A549 (cell line): ENCODE data around the gene CBX5. TPM values are rescaled to one million over a fixed set of nuclear protein-coding genes. Genes with fewer than 3 reads are reported as not detected.

Source experiments
- ATAC-seq, 2 experiments: fragments of 200-7000 bp in 1 of 2; fragments of >200 bp in 1 of 2; cut with Nextera tagmentation in 1 of 2; cut with Tn5 transposase in 1 of 2; 3 replicates each; pipeline versions ENCODE4 v1.8.0 to v1.9.1; 2018 to 2020; ENCODE audit warnings: mild to moderate bottlenecking in 1 of 2, moderate library complexity in 1 of 2
- CTCF ChIA-PET: fragments of 300-600 bp; sonication (Branson Sonifier 250); formaldehyde crosslinking; extraction: SDS; loops from one replicate; lab custom pipeline; 2021; ENCODE audit warnings: antibody characterized with exemption, inconsistent platforms; lab: Yijun Ruan, JAX
- POLR2A ChIA-PET: fragments of 350-600 bp; formaldehyde crosslinking; extraction: SDS; loops from one replicate; lab custom pipeline; 2021; ENCODE audit warnings: antibody characterized with exemption, inconsistent platforms; lab: Yijun Ruan, JAX
- DNase-seq, 2 experiments: peaks; one replicate each; pipeline versions ENCODE4 v3.0.0 to v3.0.0-alpha.2; 2011 to 2016; ENCODE audit warnings: low read depth in 1 of 2, low spot score in 1 of 2
- FAIRE-seq: peaks from 2 replicates; lab custom pipeline; 2011; peaks lifted over from hg19 to GRCh38; lab: Jason Lieb, UNC
- H3K27ac ChIP-seq, 2 experiments: fragments of >200 bp; sonication (Bioruptor Twin); formaldehyde crosslinking; 3 replicates each; pipeline ENCODE4 v1.5.1; 2016 to 2017
- H3K4me1 ChIP-seq: fragments of >200 bp; sonication (Bioruptor Twin); formaldehyde crosslinking; 3 replicates; pipeline ENCODE4 v1.6.1; 2016
- H3K4me2 ChIP-seq: fragments of >200 bp; sonication (Bioruptor Twin); formaldehyde crosslinking; 3 replicates; pipeline ENCODE4 v1.6.1; 2016
- H3K4me3 ChIP-seq: fragments of >200 bp; sonication (Bioruptor Twin); formaldehyde crosslinking; 3 replicates; pipeline ENCODE4 v1.5.1; 2016
- H3K9me3 ChIP-seq: fragments of >200 bp; sonication (Bioruptor Twin); formaldehyde crosslinking; 3 replicates; pipeline ENCODE4 v1.6.1; 2016
- CBX8 ChIP-seq: fragments of 200-600 bp; sonication (generic); IDR thresholded peaks from 2 replicates; pipeline ENCODE4 v1.6.1; 2016
- CHD2 ChIP-seq: fragments of 150-350 bp; IDR thresholded peaks from 2 replicates; pipeline ENCODE4 v1.6.1; 2014; ENCODE audit warnings: low read length; ENCODE audit not compliant: partially characterized antibody
- EHF ChIP-seq: fragments of 250-450 bp; sonication (Bioruptor Pico); IDR thresholded peaks from 2 replicates; pipeline ENCODE4 v1.5.0; 2020; ENCODE audit warnings: mild to moderate bottlenecking
- EHMT2 ChIP-seq: fragments of 200-600 bp; sonication (generic); IDR thresholded peaks from 2 replicates; pipeline ENCODE4 v1.6.1; 2016; ENCODE audit warnings: antibody characterized with exemption, low read depth, mild to moderate bottlenecking, moderate library complexity
- EP300 ChIP-seq, 2 experiments: fragments of >200 bp; sonication (Bioruptor Twin); formaldehyde crosslinking; IDR thresholded peaks; 2 replicates in 1 of 2; 3 replicates in 1 of 2; pipeline ENCODE4 v1.6.1; 2016 to 2017
- FOSB ChIP-seq: fragments of 250-450 bp; sonication (Bioruptor Pico); IDR thresholded peaks from 2 replicates; pipeline ENCODE4 v1.5.0; 2020; ENCODE audit warnings: mild to moderate bottlenecking, moderate library complexity
- FOSL2 ChIP-seq, 2 experiments: fragments of 450-650 bp in 1 of 2; fragments of >200 bp in 1 of 2; sonication (Bioruptor Twin) in 1 of 2; formaldehyde crosslinking; IDR thresholded peaks; 2 replicates each; pipeline versions ENCODE4 v1.5.0 to v1.6.1; 2016 to 2020; ENCODE audit warnings: mild to moderate bottlenecking in 1 of 2, moderate library complexity in 1 of 2
- GATA3 ChIP-seq: IDR thresholded peaks from 2 replicates; pipeline ENCODE4 v1.6.1; 2012; ENCODE audit warnings: borderline replicate concordance
- KDM1A ChIP-seq: fragments of 200-600 bp; sonication (generic); IDR thresholded peaks from 2 replicates; pipeline ENCODE4 v1.6.1; 2016; ENCODE audit warnings: low read depth, mild to moderate bottlenecking
- KDM5A ChIP-seq: fragments of 200-600 bp; sonication (generic); IDR thresholded peaks from 2 replicates; pipeline ENCODE4 v1.6.1; 2016; ENCODE audit warnings: antibody characterized with exemption, mild to moderate bottlenecking
- MAFK ChIP-seq: fragments of 450-650 bp; IDR thresholded peaks from 2 replicates; pipeline ENCODE4 v1.6.1; 2014; ENCODE audit not compliant: partially characterized antibody
- MAZ ChIP-seq: fragments of 150-350 bp; IDR thresholded peaks from 2 replicates; pipeline ENCODE4 v1.6.1; 2014; ENCODE audit warnings: antibody characterized with exemption, low read depth, low read length, borderline replicate concordance
- NR3C1 ChIP-seq: fragments of >200 bp; sonication (Bioruptor Twin); formaldehyde crosslinking; IDR thresholded peaks from 3 replicates; pipeline ENCODE4 v1.6.1; 2017
- RAD21 ChIP-seq, 2 experiments: fragments of >200 bp in 1 of 2; sonication (Bioruptor Twin) in 1 of 2; formaldehyde crosslinking in 1 of 2; IDR thresholded peaks in 1 of 2; conservative IDR thresholded peaks in 1 of 2; 2 replicates in 1 of 2; 3 replicates in 1 of 2; pipeline ENCODE4 v1.6.1; 2012 to 2018; ENCODE audit warnings: inconsistent platforms in 1 of 2
- RFX5 ChIP-seq: fragments of 450-650 bp; IDR thresholded peaks from 2 replicates; pipeline ENCODE4 v1.7.1; 2014; ENCODE audit warnings: antibody characterized with exemption, mild to moderate bottlenecking, moderate library complexity
- RNF2 ChIP-seq: fragments of 200-600 bp; sonication (generic); IDR thresholded peaks from 2 replicates; pipeline ENCODE4 v1.6.1; 2016; ENCODE audit warnings: low read depth, mild to moderate bottlenecking, antibody characterized with exemption, moderate library complexity, borderline replicate concordance
- SMC3 ChIP-seq: fragments of >200 bp; sonication (Bioruptor Twin); formaldehyde crosslinking; IDR thresholded peaks from 3 replicates; pipeline ENCODE4 v1.6.1; 2018; ENCODE audit warnings: inconsistent platforms
- TP53 ChIP-seq: fragments of 250-450 bp; sonication (Bioruptor Pico); IDR thresholded peaks from 2 replicates; pipeline ENCODE4 v1.5.0; 2021; ENCODE audit warnings: mild to moderate bottlenecking, moderate library complexity
- ZC3H11A ChIP-seq: fragments of 450-650 bp; IDR thresholded peaks from 2 replicates; pipeline ENCODE4 v1.6.1; 2014; ENCODE audit warnings: antibody characterized with exemption, mild to moderate bottlenecking
- WGBS: methylation state at CpG from one replicate; pipeline ENCODE4 v1.1.6; 2017; ENCODE audit errors: missing lambda C conversion rate; 5-methylcytosine and 5-hydroxymethylcytosine counted together
- polyA plus RNA-seq, 4 experiments: library from polyadenylated mRNA; depleted of rRNA in 3 of 4; stranded (reverse); fragments of >200 nt; fragmentation: RNase III in 1 of 4; extraction: RNeasy Plus Mini Kit Qiagen cat#74134 plus additional on column Dnase treatment in 1 of 4; gene quantifications; 2 replicates in 3 of 4; 3 replicates in 1 of 4; pipeline ENCODE4 v1.2.3, GENCODE V29; 2011 to 2017
- TF ChIP-seq, protein P1 (sequence below): fragments of >200 bp; sonication (Bioruptor Twin); formaldehyde crosslinking; IDR thresholded peaks from 3 replicates; pipeline ENCODE4 v1.5.1; 2016
- TF ChIP-seq, protein P2 (sequence below): fragments of 200-600 bp; sonication (generic); IDR thresholded peaks from 2 replicates; pipeline ENCODE4 v1.6.1; 2016; ENCODE audit warnings: antibody characterized with exemption, mild to moderate bottlenecking, moderate library complexity
- TF ChIP-seq, protein P3 (sequence below): fragments of >200 bp; sonication (Bioruptor Twin); formaldehyde crosslinking; IDR thresholded peaks from 2 replicates; pipeline ENCODE4 v1.6.1; 2016

CBX5 gene
- polyA plus RNA-seq, 2 of the 4 experiments (the other 2 are of a cell fraction), result 39.5 to 129 TPM

DNA sequence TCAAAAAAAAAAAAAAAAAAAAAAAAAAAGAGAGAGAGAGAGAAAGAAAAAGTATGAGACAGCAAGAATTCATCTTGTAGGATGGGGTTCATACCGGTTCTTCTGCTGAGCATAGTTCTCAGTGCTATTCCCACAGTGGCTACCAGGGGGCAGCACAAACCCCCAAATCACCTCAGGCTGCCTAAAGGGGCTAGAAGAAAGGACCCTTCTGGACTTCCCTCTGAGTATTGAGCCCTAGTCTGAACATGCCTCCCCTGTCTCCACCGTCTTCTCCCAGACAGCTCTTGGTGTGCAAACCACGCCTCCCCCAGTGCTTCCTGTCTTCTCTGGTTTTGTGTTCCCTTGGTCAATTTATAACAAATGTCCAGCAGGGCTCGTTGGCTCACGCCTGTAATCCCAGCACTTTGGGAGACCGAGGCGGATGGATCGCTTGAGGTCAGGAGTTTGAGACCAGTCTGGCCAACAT, 59.8 kb downstream of the CBX5 start (continued):
- TF ChIP-seq RAD21 (conservative IDR thresholded peaks at IDR 0.05 in 1 of 2, IDR thresholded peaks at IDR 0.05 in 1 of 2) (peak; percentile 79 to 82), FOSB (no peak)

GRCh38 chr12:54217774-54218241, 62.1 kb downstream of the CBX5 start:
- Histone ChIP-seq H3K4me2 (peak overlapping the region; percentile 80), H3K4me3 (peak overlapping the region; percentile 35; the same call in 2 of the 3 replicates), H3K4me1 (peaks cover 20% of the 10 kb centered on the region), H3K27ac (peak overlapping the region in 1 of 2 experiments; percentile 82; a peak in 3 of 6 replicates), H3K9me3 (no peaks in the 10 kb centered on the region)
- DNase-seq (no peak), FAIRE-seq (no peak), ATAC-seq (no peak)
- ChIA-PET POLR2A (no interaction called here), CTCF (interaction anchor here (1.0 to 6.4 kb wide), 12 partner anchors 10 to 470 kb away, joined by 3 to 108 read pairs (median 14); partner anchors contain the start of gene HOXC9)
- no peak for TF ChIP-seq MAFK
- TF ChIP-seq KDM5A, result no peak
- TF ChIP-seq KDM1A, result no peak
- TF ChIP-seq, protein P1, sequence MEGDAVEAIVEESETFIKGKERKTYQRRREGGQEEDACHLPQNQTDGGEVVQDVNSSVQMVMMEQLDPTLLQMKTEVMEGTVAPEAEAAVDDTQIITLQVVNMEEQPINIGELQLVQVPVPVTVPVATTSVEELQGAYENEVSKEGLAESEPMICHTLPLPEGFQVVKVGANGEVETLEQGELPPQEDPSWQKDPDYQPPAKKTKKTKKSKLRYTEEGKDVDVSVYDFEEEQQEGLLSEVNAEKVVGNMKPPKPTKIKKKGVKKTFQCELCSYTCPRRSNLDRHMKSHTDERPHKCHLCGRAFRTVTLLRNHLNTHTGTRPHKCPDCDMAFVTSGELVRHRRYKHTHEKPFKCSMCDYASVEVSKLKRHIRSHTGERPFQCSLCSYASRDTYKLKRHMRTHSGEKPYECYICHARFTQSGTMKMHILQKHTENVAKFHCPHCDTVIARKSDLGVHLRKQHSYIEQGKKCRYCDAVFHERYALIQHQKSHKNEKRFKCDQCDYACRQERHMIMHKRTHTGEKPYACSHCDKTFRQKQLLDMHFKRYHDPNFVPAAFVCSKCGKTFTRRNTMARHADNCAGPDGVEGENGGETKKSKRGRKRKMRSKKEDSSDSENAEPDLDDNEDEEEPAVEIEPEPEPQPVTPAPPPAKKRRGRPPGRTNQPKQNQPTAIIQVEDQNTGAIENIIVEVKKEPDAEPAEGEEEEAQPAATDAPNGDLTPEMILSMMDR, result no peak
- no peak for TF ChIP-seq TP53 (CRISPR knock-in tag)
- TF ChIP-seq, protein P2, sequence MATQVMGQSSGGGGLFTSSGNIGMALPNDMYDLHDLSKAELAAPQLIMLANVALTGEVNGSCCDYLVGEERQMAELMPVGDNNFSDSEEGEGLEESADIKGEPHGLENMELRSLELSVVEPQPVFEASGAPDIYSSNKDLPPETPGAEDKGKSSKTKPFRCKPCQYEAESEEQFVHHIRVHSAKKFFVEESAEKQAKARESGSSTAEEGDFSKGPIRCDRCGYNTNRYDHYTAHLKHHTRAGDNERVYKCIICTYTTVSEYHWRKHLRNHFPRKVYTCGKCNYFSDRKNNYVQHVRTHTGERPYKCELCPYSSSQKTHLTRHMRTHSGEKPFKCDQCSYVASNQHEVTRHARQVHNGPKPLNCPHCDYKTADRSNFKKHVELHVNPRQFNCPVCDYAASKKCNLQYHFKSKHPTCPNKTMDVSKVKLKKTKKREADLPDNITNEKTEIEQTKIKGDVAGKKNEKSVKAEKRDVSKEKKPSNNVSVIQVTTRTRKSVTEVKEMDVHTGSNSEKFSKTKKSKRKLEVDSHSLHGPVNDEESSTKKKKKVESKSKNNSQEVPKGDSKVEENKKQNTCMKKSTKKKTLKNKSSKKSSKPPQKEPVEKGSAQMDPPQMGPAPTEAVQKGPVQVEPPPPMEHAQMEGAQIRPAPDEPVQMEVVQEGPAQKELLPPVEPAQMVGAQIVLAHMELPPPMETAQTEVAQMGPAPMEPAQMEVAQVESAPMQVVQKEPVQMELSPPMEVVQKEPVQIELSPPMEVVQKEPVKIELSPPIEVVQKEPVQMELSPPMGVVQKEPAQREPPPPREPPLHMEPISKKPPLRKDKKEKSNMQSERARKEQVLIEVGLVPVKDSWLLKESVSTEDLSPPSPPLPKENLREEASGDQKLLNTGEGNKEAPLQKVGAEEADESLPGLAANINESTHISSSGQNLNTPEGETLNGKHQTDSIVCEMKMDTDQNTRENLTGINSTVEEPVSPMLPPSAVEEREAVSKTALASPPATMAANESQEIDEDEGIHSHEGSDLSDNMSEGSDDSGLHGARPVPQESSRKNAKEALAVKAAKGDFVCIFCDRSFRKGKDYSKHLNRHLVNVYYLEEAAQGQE, result no peak
- TF ChIP-seq, protein P3, sequence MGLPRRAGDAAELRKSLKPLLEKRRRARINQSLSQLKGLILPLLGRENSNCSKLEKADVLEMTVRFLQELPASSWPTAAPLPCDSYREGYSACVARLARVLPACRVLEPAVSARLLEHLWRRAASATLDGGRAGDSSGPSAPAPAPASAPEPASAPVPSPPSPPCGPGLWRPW, result no peak
- TF ChIP-seq MAZ, result no peak
- TF ChIP-seq FOSL2 (IDR thresholded peaks at IDR 0.05), result no peak
- TF ChIP-seq FOSL2 (CRISPR knock-in tag; IDR thresholded peaks at IDR 0.05), result no peak
- TF ChIP-seq EHF, result no peak
- TF ChIP-seq CBX8, result no peak
- no peak for TF ChIP-seq EP300 (IDR thresholded peaks at IDR 0.05)
- TF ChIP-seq RNF2, result no peak
- TF ChIP-seq SMC3, result no peak
- no peak for TF ChIP-seq ZC3H11A
- TF ChIP-seq CHD2, result no peak
- TF ChIP-seq NR3C1, result no peak
- TF ChIP-seq EHMT2, result no peak
- no peak for TF ChIP-seq GATA3
- TF ChIP-seq RFX5, result no peak
- 89% methylated on average over 39 of the region's 39 CpGs for WGBS
